Measurements from ENCODE around the gene TMEM63C. TPM values are rescaled to one million over a fixed set of nuclear protein-coding genes. Genes with fewer than 3 reads are reported as not detected.

The TMEM63C gene
- total RNA-seq, 1 donor from 2014 or later, result 0.91 TPM

- Mint-ChIP-seq H3K36me3 (ENCODE audit: low read depth) (no peaks in the 10 kb centered on the region), H3K4me1 (no peaks in the 10 kb centered on the region), H3K27ac (ENCODE audit: unreplicated experiment) (no peak overlapping the region), H3K27me3 (ENCODE audit: low read depth) (no peaks in the 10 kb centered on the region), H3K9me3 (peaks cover 2% of the 10 kb centered on the region), H3K4me3 (no peak overlapping the region)
- no peak for TF ChIP-seq CTCF (conservative IDR thresholded peaks at IDR 0.05)
- DNase-seq (ENCODE audit: low read depth, low spot score), result no peak
Observed at GRCh38 chr14:77231721-77232120, 50.1 kb downstream of the TMEM63C start.

DNA sequence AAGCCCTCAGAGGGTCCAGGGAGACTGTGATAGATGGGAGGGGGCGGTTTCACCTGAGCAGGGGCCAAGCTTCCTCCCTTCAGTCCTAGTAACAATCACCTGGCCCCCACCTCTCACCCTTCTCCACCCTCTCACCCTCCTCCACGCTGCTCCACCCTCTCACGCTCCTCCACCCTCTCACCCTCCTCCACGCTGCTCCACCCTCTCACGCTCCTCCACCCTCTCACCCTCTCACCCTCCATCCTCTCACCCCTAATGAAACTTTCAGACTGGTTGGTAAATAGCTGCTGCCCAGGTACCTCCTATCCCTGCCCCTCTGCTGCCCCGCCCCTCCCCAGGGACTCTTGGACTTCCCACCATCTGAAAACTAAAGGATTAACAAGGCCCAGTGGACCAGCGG is 55.2 kb downstream of the TMEM63C start:
- no peak for DNase-seq (ENCODE audit: low read depth, low spot score)
- Mint-ChIP-seq H3K4me1 (no peaks in the 10 kb centered on the region), H3K36me3 (ENCODE audit: low read depth) (no peaks in the 10 kb centered on the region), H3K27me3 (ENCODE audit: low read depth) (no peaks in the 10 kb centered on the region), H3K4me3 (no peak overlapping the region), H3K9me3 (no peaks in the 10 kb centered on the region), H3K27ac (ENCODE audit: unreplicated experiment) (no peak overlapping the region)
- no peak for TF ChIP-seq CTCF (conservative IDR thresholded peaks at IDR 0.05)

GRCh38 chr14:77238356-77238755 is 56.8 kb downstream of the TMEM63C start:
- Mint-ChIP-seq H3K4me1 (no peaks in the 10 kb centered on the region), H3K4me3 (no peak overlapping the region), H3K27me3 (ENCODE audit: low read depth) (no peaks in the 10 kb centered on the region), H3K9me3 (no peaks in the 10 kb centered on the region), H3K27ac (ENCODE audit: unreplicated experiment) (no peak overlapping the region), H3K36me3 (ENCODE audit: low read depth) (no peaks in the 10 kb centered on the region)
- no peak for TF ChIP-seq CTCF (conservative IDR thresholded peaks at IDR 0.05)
- DNase-seq (ENCODE audit: low read depth, low spot score), result no peak

DNA sequence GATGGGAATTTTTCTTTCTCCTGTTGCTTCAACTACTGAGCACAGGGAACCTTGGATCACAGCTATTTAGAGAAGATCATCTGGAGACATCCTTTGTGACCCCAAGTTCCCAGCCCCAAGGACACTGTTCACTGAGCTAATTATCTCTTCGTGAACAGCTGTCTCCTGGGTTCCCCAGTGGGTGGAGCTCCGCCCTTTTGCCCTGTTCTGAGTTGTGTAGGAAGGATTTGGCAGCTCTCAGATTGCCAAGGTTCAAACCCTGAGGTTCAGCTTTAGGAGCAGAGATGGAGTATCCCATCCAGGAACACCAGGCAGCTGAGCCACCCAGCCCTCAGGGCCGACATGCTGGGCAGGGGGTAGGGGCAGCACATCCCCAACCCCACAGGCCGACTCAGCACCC is 57.4 kb downstream of the TMEM63C start:
- no peak for DNase-seq (ENCODE audit: low read depth, low spot score)
- no peak overlapping the region for H3K27ac Mint-ChIP-seq (ENCODE audit: unreplicated experiment)
- no peaks in the 10 kb centered on the region for H3K4me1 Mint-ChIP-seq
- no peaks in the 10 kb centered on the region for H3K27me3 Mint-ChIP-seq (ENCODE audit: low read depth)
- no peak for TF ChIP-seq CTCF (conservative IDR thresholded peaks at IDR 0.05)
- no peak overlapping the region for H3K4me3 Mint-ChIP-seq
- no peaks in the 10 kb centered on the region for H3K36me3 Mint-ChIP-seq (ENCODE audit: low read depth)
- H3K9me3 Mint-ChIP-seq, result no peaks in the 10 kb centered on the region

GRCh38 chr14:77239412-77239811 is 57.8 kb downstream of the TMEM63C start:
- H3K9me3 Mint-ChIP-seq, result no peaks in the 10 kb centered on the region
- H3K36me3 Mint-ChIP-seq (ENCODE audit: low read depth), result no peaks in the 10 kb centered on the region
- no peak for DNase-seq (ENCODE audit: low read depth, low spot score)
- H3K27me3 Mint-ChIP-seq (ENCODE audit: low read depth), result no peaks in the 10 kb centered on the region
- H3K4me3 Mint-ChIP-seq, result no peak overlapping the region
- no peak overlapping the region for H3K27ac Mint-ChIP-seq (ENCODE audit: unreplicated experiment)
- H3K4me1 Mint-ChIP-seq, result no peaks in the 10 kb centered on the region
- no peak for TF ChIP-seq CTCF (conservative IDR thresholded peaks at IDR 0.05)
